Choroid plexus epithelial cell (primary cell): ENCODE measurements around the gene TOMM34.

Experiments used
- DNase-seq: peaks from one replicate; pipeline ENCODE4 v3.0.0-alpha.2; 2010; ENCODE audit warnings: low read depth
- H3K4me3 ChIP-seq: 2 replicates; pipeline ENCODE4 v1.5.1; 2011; ENCODE audit warnings: low read depth, mild to moderate bottlenecking, control low read depth, low read length, moderate library complexity
- TF ChIP-seq, protein P1 (sequence below): conservative IDR thresholded peaks from 2 replicates; pipeline ENCODE4 v1.5.1; 2011; ENCODE audit warnings: low read depth, mild to moderate bottlenecking, control low read depth, inconsistent platforms, low read length, moderate library complexity

Gene TOMM34

DNA sequence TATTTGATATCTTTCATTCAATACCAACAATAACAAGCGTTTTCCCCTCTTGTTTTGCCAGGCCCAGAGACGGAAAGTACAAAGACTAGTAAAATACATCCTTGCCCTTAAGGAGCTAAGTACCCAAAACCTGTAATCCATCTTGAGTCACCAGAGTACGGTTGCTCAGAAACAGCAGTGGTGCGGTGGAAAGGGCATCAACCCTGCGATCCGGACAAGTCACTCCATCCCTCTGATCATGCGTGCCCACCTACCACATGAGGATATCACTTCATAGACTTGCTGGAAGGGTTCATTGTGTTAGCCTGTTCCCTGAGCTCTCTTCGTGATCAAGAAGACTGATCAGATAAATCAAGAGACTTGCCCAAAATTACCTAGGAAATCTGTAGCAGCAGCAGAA lies 1.9 kb downstream of the TOMM34 start:
- no peak overlapping the region for H3K4me3 ChIP-seq
- DNase-seq = no peak
- TF ChIP-seq, protein P1, sequence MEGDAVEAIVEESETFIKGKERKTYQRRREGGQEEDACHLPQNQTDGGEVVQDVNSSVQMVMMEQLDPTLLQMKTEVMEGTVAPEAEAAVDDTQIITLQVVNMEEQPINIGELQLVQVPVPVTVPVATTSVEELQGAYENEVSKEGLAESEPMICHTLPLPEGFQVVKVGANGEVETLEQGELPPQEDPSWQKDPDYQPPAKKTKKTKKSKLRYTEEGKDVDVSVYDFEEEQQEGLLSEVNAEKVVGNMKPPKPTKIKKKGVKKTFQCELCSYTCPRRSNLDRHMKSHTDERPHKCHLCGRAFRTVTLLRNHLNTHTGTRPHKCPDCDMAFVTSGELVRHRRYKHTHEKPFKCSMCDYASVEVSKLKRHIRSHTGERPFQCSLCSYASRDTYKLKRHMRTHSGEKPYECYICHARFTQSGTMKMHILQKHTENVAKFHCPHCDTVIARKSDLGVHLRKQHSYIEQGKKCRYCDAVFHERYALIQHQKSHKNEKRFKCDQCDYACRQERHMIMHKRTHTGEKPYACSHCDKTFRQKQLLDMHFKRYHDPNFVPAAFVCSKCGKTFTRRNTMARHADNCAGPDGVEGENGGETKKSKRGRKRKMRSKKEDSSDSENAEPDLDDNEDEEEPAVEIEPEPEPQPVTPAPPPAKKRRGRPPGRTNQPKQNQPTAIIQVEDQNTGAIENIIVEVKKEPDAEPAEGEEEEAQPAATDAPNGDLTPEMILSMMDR = no peak

DNA sequence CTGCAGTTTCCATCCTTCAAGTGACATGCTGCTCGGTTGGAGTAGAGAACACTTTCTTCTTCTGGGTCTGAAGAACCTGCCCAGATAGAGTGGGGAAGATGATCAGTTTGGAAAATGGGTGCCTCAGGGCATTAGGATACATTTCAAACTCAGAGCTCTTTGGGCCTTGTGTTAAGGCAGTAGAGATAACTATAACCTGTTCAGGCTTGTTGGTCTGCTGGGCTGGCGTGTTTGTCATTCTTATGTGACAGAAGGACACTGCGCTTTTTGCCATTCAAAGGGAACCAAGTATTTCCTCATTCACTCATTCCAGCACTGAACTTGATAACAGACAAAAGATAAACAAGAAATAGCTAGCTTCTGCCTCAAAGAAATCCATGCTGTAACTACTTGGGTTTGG lies 3.8 kb downstream of the TOMM34 start:
- no peak overlapping the region for H3K4me3 ChIP-seq
- TF ChIP-seq, protein P1 = no peak
- DNase-seq = no peak

DNA sequence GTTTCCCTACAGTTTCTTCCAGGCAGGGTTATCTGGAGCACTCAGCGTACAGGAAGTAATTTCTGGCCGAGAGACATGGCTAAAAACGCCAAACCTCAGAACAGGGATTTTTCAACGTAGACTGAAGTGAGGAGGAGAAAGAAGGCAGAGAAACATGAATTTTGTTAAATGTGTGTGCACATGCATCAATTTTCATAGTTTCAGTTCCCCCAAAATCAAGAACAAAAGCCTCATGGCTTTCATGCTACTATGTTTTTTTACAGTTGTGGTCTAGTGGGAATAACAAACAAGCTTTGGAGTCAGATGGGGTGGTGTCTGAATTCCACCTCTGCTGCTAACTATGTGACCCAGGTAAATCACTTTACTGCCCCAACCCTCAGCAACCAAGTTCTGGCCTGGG lies 4.9 kb downstream of the TOMM34 start:
- TF ChIP-seq, protein P1 = no peak
- DNase-seq = no peak
- H3K4me3 ChIP-seq = no peak overlapping the region

DNA sequence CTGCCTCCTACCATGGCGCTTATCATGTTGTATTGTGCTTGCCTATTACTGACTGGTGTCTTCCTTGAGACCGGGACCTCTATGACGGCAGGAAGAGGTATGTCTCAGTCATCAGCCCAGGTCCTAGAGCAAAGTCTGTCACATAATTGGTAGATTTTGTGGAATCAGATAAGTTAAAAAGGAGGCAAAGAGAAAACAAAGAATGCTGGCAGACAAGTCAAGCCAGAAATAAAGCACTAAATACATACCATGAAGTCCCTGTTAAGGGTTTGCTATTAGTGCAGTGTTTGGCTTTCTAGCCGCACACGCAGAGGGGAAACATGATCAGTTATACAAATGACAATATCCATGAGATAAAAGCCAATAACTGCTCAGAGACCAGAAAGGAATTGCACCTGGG lies 6.0 kb downstream of the TOMM34 start:
- no peak overlapping the region for H3K4me3 ChIP-seq
- TF ChIP-seq, protein P1 = no peak
- DNase-seq = no peak

DNA sequence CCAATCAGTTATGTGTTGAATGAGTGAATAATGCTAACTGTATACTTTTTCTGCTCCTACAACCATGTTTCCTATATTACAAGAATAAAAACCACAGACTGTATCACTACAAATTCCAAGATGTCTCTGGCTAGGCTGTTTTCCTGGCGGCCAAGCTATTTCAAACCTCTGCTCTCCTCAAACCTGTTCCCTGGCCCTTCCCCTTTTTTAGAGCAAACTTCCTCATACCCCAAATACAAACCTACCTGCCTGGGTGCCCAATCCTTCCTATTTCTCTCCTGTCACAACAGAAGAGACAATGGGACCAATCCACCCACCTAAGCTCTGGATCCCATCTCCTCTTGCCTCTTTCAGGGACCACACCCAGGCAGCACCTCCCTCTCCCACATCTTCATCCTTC lies 7.5 kb downstream of the TOMM34 start:
- TF ChIP-seq, protein P1 = no peak
- DNase-seq = no peak
- no peak overlapping the region for H3K4me3 ChIP-seq

DNA sequence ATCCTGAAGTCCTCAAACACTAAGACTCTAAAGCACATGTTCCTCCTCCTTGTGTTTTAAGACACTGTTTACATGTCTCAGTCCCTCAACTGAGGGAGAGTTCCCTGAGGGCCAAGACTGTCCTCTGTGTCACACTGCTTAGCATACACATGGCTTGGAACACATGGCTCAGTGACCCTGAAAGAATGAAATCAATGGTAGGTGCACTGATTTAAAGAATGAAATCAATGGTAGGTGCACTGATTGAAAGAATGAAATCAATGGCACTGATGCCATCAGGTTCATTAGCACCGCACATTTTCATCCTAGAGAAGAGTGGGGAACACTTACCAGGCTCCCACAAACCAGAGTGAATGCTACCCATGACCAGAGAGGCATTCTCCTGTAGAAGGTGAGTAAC lies 9.8 kb downstream of the TOMM34 start:
- DNase-seq = no peak
- H3K4me3 ChIP-seq = no peak overlapping the region
- TF ChIP-seq, protein P1 = no peak

DNA sequence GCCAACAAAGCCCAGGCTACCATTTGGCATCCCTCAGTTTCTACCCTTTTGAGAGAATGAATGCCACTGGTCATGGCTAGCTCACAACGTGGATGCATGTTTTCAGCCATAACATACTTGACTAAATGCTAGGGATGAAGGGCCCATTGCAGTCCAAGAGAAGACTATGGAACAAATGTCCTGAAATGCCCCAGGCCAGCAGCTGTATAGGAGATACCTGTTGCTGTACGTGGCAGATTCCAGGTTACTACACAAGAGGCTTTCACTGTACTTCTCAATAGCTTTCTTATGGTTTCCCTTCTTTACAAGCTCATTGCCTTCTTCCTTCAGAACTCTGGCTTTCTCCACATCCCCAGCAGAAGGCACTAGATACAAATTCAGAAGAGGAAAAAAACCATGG lies 11.7 kb downstream of the TOMM34 start:
- TF ChIP-seq, protein P1 = no peak
- DNase-seq = no peak
- no peak overlapping the region for H3K4me3 ChIP-seq
